Renal pelvis (tissue), 4 donors: ENCODE results near the gene SLC51B. TPM values are rescaled to one million over a fixed set of nuclear protein-coding genes. Genes with fewer than 3 reads are reported as not detected.
"Not testable (repeated sequence)": the region's sequence is repeated elsewhere in the genome, so short reads cannot be mapped to it uniquely, and the experiment has no call there.

ENCODE experiments used
- DNase-seq: peaks from one replicate; pipeline ENCODE4 v3.0.0-alpha.2; 2013
- polyA plus RNA-seq, 3 donors: library from polyadenylated mRNA; unstranded; fragments of 120-200 nt; gene quantifications; one replicate each; pipeline ENCODE4 v1.2.1, GENCODE V29; 2013; ENCODE audit not compliant: insufficient read length in 3 of 3

Gene SLC51B
- polyA plus RNA-seq, 3 donors = 10.5 to 14.1 (median 13.3) TPM

DNA sequence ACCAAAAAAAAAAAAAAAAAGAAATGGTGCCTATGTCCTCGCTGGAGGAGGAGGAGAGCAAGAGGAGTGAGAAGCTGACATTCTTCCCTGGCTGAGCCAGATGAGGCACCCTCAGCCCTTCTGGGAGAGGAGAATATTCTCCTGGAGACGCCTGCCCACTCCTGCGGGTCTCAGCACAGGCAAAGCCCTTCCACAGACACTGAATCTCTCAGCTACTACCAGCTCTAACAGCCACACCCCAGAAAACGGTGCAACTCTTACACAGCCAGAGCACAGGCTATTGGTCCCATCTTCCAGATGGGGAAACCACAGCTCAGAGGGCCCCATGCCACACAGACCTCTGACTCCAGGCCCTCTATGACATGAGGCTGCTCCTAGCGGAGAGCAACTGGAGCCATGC lies 16.9 kb downstream of the SLC51B start:
- no peak for DNase-seq

DNA sequence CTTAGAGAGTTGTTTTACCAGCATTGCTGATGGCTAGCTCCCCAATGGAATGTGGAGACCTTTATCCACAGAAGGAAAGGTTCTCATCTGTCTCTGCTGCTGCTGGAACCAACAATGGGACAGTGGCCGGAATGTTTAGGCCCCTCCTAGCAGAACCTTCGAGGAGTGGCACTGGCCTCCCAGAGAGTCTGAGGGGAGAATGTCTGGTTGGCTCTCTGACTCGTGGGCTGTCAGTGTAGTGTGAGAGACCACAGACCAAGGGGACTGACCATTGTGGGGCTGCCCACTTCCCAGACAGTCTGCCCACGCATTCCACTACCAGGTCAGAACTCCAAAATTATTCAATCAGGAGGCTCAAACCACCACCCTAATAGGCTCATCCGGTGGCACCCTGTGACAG lies 17.5 kb downstream of the SLC51B start:
- no peak for DNase-seq

DNA sequence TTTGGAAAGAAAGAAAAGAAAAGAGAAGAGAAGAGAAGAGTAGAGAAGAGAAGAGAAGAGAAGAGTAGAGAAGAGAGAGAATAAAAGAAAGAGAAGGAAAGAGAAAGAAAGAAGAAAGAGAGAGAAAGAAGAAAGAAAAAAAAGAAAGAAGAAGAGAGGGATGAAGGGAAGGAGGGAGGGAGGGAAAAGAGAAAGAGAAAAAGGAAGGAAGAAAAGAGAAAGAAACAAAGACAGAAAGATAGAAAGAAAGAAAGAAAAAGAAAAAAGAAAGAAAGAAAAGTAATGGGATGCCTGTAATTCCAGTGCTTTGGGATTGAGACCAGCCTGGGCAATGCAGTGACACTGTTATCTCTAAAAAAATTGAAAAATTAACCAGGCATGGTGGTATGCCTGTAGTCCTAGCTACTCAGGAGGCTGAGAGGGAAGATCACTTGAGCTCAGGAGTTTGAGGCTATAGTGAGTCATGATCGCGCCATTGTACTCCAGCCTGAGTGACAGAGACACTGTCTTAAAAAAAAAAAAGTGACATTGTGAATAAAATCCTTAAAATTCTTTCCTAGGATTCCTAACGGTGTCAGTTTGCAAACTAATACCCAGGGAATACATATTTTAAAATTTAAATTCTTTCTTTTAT lies 20.9 kb downstream of the SLC51B start:
- no peak for DNase-seq

DNA sequence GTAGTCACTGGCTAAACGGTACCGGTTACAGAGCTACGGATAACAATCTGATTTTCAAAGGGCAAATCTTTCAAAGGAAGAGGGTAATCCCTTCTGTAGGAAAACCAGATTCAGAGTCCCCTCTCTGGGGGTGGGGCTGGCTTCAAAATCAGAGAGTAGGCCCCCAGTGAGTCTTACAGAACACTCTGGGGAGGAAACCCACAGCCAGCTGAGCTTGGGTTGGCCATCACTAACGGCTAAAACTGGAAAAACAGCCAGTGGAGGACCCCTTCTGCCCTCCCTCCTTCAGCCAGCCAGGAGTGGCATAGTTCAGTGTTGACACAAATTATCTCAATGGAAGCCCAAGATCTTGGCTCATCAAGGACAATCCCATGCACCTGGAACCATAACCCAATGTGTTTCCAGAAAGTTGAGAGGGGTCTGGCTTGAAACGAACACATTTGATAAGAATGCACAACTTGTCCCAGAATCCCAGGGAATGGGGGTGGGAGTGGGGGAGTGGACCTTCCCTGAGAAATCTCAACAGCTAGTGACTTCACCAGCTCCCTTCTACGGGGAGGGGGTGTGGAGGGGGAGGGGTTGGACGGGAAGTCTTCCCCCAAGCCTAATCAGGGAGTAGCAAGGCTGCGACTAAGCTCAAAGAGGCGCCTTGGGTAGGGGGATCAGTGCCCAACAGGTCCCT lies 21.6 kb downstream of the SLC51B start:
- DNase-seq = no peak

DNA sequence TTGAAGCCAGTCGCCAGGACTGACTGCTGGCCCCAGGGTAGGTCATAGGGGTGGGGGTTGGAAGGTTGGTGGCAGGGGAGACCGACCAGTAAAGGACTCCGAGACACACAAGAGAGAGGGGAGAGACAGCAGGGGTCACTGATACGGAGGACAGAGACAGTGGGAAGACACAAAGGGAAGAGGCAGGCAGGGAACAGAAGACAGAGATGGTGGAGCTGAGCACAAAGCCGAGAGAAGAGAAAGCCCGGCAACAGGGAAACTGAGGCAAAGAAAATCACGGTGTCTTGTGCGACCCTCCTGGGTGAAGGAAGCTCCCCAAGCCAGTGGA lies 22.1 kb downstream of the SLC51B start:
- DNase-seq = no peak

DNA sequence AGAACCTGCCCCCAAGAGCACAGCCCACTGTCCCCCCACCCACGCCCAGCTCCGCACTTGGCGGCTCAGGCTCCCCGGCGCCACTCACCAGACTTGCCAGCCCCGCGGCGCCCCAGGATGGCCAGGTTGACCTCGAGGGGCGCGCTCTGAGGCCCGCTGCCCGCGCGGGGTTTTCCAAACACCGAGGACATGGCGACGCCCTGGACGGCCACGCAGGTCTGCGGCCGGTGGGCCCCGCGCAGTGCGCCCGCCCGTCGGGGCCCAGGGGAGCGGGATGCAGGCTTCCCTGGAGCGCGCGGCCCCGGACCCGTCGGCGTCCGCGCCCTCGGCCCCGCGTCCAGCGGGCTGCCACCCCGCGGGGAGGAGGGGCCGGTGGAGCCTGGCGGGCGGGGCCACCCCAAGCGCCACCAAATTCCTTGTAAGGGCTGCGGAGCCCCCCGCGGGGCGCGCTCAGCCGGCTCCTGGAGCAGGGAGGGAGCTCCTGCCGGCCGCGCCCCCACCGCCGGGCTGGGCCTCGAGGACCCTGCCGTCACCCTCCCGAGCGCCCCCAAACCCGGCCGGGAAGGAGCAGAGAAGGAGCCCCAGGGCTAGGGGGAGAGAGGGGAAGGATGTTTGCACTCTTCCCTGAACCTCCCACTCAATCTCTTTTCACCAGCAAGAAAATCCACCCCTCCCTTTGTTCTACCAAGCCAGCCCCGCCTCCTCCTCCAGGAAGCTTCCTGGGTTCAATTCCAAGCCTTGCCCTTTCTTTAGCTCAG lies 22.6 kb downstream of the SLC51B start, which contains the start of gene RASL12:
Gene RASL12, minus strand, starts transcription at position 347 of the 758 bp plus-strand sequence. Its CDS starts 156 bp downstream, at position 191.
- DNase-seq = no peak

DNA sequence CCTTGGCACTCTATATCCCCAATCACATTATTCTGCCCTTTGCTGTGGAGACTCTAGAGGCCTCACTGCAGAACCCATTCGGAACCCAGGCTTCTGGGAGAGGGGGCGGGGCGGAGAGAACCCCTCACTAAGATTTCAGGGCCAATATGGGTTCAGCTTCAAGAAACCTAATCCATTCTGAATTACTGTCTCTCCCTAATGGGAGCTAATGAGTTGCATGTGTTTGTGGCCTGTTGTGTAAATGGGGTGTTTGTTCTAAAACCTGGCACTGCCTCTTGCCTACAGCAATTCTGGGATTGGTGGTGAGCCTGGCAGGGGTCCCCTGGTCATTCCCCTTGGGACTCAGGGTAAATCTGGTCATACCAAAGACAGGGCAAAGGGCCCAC lies 23.2 kb downstream of the SLC51B start:
- no peak for DNase-seq

DNA sequence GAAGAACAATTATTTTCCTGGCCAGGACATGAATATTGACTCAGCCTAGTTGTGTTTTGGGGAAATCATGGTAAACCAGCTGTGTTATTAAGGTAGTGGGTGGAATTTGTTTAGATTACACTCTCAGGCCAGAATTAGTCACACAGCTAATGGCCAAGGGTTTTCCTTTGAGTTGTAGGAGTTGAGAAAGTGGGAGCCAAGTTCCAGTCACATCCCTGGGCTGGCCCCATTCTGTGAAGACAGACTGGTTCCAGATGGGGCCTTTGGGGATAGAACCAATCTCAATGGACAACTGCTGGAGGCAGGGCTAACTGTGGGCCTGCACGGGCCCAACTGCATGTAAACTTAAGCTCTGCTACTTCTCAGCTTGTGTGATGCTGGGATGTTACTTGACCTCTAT lies 24.0 kb downstream of the SLC51B start:
- DNase-seq = no peak

DNA sequence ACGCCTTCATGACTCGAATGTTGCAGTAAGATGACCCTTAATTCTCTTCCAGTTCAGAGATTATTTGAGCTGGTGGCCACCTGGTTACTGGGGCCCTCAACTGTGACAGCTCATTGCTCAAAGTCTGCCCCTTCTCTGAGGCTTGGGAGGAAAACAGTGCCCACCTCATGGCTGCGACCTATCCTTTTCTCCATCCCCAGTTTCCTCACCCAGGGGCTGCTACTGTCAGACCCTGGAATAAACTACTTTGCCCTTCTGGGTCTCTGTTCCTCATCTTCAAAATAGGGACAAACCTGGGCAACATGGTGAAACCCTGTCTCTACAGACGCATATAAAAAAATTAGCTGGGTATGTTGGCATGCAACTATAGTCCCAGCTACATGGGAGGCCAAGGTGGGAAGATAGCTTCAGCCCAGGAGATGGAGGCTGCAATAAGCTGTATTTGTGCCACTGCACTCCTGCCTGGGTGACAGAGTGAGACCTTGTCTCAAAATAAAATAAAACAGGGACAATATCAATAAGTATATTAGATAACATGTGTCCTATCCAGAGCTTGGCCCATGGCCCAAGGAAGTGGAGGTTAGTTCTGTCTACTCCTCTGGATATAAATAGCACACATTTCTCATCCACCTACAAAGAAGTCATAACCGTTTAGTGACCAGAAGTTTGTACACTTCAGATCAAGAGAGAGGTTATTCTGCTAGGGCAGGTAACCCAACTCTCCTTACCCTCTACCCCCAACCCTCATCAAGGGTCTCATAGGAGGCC lies 24.8 kb downstream of the SLC51B start:
- no peak for DNase-seq

DNA sequence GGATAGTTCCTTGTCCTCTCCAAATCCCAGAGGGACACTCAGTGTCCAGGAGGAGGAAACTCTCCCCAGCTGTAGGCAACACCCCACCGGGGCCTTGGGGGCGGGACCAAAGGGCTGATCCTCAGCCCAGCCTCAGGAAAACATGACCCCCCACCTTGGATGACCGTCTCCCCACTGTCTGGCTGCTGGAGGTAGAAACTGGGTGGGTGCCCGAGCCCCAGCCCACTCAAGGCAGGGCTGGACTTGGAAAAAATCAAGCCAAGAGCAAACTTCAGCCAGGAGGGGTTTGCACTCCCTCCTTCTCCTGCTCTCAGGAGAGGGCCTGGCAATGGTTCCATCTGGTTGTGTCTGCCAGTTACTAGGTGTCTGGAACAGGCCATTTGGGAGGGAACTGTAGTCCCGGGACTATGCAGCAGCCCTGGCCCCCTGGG lies 26.2 kb downstream of the SLC51B start:
- DNase-seq = no peak

DNA sequence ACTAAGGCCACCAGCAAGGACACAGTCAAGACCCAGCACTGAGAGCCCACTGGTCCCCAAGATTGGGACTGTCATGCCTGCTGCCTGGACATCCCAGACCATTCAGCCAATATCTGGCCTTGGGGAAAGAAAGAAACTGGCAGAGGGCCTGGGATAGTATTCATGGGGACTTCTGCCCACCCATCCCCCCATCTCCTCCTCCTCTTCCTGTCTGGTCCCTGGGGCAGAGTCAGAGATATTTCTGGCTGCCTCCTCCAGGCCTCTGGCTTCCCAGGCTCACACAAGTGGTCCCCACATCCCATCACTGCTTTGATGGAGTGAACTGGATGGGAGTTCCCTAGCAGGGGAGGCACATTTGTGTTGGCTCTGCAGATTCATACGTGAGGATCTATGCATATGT lies 26.8 kb downstream of the SLC51B start:
- DNase-seq = no peak

DNA sequence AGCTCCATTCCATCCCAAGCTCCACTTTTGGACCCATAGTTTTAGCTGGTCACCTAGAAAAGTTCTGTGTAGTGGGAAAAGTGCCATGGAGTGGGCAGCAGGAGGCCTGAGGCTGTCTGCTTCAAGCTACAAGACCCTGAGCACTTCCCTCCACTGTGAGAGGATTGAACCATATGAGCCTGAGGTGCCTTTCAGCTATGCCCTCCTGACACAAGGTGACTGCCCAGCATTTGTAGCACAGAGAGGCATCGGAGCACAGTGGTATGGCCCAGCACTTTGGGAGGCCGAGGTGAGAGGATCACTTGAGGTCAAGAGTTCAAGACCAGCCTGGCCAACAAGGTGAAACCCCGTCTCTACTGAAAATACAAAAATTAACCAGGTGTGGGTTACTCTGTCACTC lies 27.4 kb downstream of the SLC51B start:
- no peak for DNase-seq

DNA sequence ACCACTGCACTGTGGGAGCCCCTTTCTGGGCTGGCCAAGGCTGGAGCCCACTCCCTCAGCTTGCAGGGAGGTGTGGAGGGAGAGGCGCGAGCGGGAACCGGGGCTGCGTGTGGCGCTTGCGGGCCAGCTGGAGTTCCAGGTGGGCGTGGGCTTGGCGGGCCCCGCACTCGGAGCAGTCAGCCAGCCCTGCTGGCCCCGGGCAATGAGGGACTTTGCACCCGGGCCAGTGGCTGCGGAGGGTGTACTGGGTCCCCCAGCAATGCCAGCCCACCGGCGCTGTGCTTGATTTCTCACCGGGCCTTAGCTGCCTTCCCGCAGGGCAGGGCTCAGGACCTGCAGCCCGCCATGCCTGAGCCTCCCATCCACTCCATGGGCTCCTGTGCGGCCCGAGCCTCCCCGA lies 29.8 kb downstream of the SLC51B start:
- DNase-seq = not testable (repeated sequence)

DNA sequence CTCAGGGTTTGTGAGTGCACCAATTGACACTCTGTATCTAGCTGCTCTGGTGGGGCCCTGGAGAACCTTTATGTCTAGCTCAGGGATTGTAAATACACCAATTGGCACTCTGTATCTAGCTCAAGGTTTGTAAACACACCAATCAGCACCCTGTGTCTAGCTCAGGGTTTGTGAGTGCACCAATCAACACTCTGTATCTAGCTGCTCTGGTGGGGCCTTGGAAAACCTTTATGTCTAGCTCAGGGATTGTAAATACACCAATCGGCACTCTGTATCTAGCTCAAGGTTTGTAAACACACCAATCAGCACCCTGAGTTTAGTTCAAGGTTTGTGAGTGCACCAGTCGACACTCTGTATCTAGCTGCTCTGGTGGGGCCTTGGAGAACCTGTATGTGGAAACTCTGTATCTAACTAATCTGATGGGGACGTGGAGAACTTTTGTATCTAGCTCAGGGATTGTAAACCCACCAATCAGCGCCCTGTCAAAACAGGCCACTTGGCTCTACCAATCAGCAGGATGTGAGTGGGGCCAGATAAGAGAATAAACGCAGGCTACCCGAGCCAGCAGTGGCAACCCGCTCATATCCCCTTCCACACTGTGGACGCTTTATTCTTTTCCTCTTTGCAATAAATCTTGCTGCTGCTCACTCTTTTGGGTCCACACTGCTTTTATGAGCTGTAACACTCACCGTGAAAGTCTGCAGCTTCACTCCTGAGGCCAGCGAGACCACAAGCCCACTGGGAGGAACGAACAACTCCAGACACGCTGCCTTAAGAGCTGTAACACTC lies 30.6 kb downstream of the SLC51B start:
- not testable (repeated sequence) for DNase-seq

DNA sequence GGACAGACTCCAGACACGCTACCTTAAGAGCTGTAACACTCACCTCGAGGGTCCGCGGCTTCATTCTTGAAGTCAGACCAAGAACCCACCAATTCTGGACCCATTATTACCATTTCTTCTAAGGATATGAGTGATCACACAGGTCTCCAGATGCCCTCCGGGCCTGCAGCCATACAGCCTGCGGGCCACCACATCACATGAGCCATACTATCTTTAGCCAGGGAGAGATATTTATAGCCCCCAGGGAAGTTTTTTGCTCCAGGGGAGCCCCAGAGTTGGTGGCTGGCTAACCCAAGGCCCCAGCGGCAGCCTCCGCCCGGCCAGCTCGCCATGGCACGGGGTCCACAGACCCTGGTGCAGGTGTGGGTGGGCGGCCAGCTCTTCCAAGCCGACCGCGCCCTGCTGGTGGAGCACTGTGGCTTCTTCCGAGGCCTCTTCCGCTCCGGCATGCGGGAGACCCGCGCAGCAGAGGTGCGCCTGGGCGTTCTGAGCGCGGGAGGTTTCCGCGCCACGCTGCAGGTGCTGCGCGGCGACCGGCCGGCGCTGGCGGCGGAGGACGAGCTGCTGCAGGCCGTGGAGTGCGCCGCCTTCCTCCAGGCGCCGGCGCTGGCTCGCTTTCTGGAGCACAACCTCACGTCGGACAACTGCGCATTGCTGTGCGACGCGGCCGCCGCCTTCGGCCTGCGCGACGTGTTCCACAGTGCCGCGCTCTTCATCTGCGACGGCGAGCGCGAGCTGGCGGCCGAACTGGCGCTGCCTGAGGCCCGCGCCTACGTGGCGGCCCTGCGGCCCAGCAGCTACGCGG lies 31.5 kb downstream of the SLC51B start, which contains the start of gene KBTBD13:
Gene KBTBD13, plus strand, starts transcription at position 261 of the 805 bp plus-strand sequence. Its CDS starts 70 bp downstream, at position 331.
- no peak for DNase-seq

DNA sequence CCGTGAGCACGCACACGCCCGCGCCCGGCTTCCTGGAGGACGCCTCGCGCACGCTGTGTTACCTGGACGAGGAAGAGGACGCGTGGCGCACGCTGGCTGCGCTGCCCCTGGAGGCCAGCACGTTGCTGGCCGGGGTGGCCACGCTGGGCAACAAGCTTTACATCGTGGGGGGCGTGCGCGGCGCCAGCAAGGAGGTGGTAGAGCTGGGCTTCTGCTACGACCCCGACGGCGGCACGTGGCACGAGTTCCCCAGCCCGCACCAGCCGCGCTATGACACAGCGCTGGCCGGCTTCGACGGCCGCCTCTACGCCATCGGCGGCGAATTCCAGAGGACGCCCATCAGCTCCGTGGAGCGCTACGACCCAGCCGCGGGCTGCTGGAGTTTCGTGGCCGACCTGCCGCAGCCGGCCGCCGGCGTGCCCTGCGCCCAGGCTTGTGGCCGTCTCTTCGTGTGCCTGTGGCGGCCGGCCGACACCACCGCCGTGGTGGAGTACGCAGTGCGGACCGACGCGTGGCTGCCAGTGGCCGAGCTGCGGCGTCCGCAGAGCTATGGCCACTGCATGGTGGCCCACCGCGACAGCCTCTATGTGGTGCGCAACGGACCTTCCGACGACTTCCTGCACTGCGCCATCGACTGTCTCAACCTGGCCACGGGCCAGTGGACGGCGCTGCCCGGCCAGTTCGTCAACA lies 32.2 kb downstream of the SLC51B start:
- DNase-seq = no peak

DNA sequence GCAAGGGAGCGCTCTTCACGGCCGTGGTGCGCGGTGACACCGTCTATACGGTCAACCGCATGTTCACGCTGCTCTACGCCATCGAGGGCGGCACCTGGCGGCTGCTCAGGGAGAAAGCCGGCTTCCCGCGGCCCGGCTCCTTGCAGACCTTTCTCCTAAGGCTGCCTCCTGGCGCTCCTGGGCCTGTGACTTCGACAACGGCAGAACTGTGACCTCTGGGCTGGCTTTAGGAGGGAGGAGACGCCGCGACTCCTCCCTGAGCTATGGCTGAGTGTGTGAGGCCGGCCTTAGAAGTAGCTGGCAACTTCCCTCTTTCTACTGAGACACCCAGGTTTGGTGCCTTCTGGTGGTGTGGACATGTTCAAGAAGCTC lies 32.8 kb downstream of the SLC51B start:
- no peak for DNase-seq

DNA sequence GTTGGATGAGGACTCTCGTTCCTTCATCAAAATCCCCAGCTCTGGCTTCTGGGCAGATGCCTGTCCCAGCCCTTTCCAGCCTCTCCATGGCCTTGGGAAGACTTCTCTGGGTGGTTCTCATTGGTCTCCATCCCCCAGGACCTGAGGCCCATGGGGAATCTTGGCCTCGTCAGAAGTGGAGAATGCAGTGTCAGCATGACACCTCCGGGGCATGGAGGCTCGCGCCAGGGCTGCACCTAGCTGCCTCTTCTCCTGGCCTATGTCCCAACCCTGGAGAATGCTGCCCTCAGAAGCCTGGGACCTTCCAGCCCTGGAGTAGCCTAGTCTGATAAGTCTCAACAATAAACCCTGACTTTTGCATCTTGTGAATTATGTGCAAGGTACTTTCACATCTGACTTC lies 34.4 kb downstream of the SLC51B start:
- no peak for DNase-seq

DNA sequence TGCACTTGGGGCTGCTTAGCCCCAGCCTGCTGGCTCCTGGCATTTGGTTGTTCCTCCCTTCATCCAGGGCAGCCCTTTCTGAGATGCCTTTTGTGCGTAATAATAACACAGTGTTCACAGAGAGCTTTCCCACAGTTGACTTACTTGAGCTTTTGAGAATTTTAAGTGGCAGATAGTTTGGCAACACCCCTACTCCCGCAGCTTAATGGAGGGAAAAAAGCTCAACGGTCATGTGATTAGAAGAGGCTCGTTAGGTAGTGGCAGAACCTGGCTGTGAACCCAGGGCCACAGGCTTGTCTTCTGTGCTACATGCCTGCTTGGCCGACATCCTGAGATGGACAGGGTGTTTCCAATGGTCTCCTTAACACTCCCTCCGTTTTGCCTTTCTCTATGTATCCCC lies 36.1 kb downstream of the SLC51B start:
- no peak for DNase-seq

DNA sequence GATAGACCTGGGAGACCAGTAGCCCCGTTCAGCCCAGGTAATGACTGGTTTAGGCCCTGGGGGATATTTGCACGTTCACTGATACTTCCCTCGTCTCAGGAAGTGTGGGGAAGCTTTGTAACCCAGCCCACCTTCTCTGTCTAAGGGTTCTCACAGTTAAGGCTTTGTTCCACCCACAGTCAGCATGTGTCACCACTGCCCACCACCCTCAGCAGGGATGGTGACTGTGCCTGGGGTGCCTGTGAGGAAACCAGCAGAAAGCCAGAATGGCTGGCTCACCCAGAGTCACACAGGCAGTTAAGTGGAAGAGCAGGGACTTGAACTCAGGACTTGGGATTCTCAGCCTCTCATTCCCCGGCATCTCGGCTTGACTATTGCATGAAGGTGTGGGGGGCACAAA lies 36.6 kb downstream of the SLC51B start:
- DNase-seq = no peak
